Keratinocyte (primary cell): ENCODE results near the gene COPZ1.

Experiments
- EZH2 ChIP-seq: IDR thresholded peaks from one replicate; pipeline ENCODE4 v1.6.1; 2012; ENCODE audit warnings: inconsistent platforms, mild to moderate bottlenecking, low read length, moderate library complexity
- TF ChIP-seq, protein P1 (sequence below), 3 experiments: IDR thresholded peaks in 1 of 3; conservative IDR thresholded peaks in 1 of 3; optimal IDR thresholded peaks in 1 of 3; 2 replicates in 2 of 3; 3 replicates in 1 of 3; pipeline versions ENCODE3 to v1.5.1; 2011; ENCODE audit warnings: low read length in 3 of 3, mild to moderate bottlenecking in 3 of 3, moderate library complexity in 2 of 3, control low read depth in 1 of 3, inconsistent platforms in 1 of 3; ENCODE audit not compliant: insufficient read depth in 2 of 3; ENCODE audit errors: extremely low read depth in 1 of 3

DNA sequence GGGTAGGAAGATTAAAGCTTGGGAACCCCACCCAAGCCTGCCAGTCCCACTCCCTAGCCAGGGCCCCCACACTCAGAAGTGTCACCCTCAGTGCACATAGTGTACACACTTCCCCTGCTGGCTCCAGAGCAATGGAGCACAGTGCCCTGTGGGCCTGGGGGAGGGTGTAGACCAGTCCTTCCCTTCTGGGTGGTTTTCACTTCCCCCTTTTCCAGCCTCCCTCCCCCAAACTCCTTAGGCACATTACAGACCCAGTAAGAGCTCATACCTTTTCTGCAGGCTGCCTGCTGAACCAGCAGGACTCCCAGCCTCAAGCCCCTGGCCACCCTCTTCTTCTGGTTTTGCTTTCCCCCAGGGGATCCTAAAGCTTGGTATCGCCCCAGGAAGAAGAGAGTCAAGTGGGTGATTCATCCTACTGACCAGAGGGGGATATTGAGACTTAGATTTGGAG, 59.7 kb downstream of the COPZ1 start, which contains the start of gene ZNF385A:
- TF ChIP-seq EZH2: no peak
- TF ChIP-seq, protein P1, sequence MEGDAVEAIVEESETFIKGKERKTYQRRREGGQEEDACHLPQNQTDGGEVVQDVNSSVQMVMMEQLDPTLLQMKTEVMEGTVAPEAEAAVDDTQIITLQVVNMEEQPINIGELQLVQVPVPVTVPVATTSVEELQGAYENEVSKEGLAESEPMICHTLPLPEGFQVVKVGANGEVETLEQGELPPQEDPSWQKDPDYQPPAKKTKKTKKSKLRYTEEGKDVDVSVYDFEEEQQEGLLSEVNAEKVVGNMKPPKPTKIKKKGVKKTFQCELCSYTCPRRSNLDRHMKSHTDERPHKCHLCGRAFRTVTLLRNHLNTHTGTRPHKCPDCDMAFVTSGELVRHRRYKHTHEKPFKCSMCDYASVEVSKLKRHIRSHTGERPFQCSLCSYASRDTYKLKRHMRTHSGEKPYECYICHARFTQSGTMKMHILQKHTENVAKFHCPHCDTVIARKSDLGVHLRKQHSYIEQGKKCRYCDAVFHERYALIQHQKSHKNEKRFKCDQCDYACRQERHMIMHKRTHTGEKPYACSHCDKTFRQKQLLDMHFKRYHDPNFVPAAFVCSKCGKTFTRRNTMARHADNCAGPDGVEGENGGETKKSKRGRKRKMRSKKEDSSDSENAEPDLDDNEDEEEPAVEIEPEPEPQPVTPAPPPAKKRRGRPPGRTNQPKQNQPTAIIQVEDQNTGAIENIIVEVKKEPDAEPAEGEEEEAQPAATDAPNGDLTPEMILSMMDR (optimal IDR thresholded peaks at IDR 0.05 in 1 of 3, IDR thresholded peaks at IDR 0.05 in 1 of 3, conservative IDR thresholded peaks at IDR 0.05 in 1 of 3; ENCODE audit: extremely low read depth in 1 of 3, insufficient read depth in 2 of 3, low read length in 3 of 3): no peak
